T-helper 2 cell treated with Interferon-gamma antibody and Interleukin-4, amounts not matched to agents 5 μg/mL and 100 μg/mL, for 36 hours (primary cell): ENCODE results near the gene IRF8.
"Not testable (repeated sequence)": the region's sequence is repeated elsewhere in the genome, so short reads cannot be mapped to it uniquely, and the experiment has no call there.

Experiments used
- DNase-seq: peaks from one replicate; pipeline ENCODE4 v3.0.0; 2021; ENCODE audit warnings: low spot score
- H3K27ac Mint-ChIP-seq: one replicate; pipeline ENCODE4 v1.8.0; 2021; ENCODE audit warnings: mild to moderate bottlenecking, mixed read lengths
- H3K27me3 Mint-ChIP-seq: one replicate; pipeline ENCODE4 v1.8.0; 2021; ENCODE audit warnings: low read depth, mixed read lengths
- H3K36me3 Mint-ChIP-seq: one replicate; pipeline ENCODE4 v1.8.0; 2021; ENCODE audit warnings: low read depth, mixed read lengths
- H3K4me1 Mint-ChIP-seq: one replicate; pipeline ENCODE4 v1.8.0; 2021; ENCODE audit warnings: low read depth, mixed read lengths
- H3K4me3 Mint-ChIP-seq: one replicate; pipeline ENCODE4 v1.8.0; 2022; ENCODE audit warnings: mild to moderate bottlenecking, moderate library complexity, mixed read lengths
- H3K9me3 Mint-ChIP-seq: one replicate; pipeline ENCODE4 v1.8.0; 2021; ENCODE audit warnings: mixed read lengths

IRF8 gene

GRCh38 chr16:85898521-85899442 lies at the start of gene IRF8:
Gene IRF8, plus strand, starts transcription at chr16:85899162. Its CDS starts 3,854 bp downstream, at chr16:85903016.
- Mint-ChIP-seq H3K36me3 (no peaks in the 10 kb centered on the region), H3K4me3 (peak within 1 kb of the TSS; percentile 85), H3K27ac (peak within 1 kb of the TSS; percentile 15), H3K9me3 (no peaks in the 10 kb centered on the region), H3K4me1 (peaks cover 43% of the 10 kb centered on the region), H3K27me3 (peaks cover 42% of the 10 kb centered on the region)
- peak; percentile 76 for DNase-seq

GRCh38 chr16:85849388-85849787 lies 49.6 kb upstream of the IRF8 start:
- Mint-ChIP-seq H3K27me3 (peaks cover 11% of the 10 kb centered on the region), H3K27ac (no peak overlapping the region), H3K4me3 (no peak overlapping the region), H3K36me3 (no peaks in the 10 kb centered on the region), H3K9me3 (no peaks in the 10 kb centered on the region), H3K4me1 (peaks cover 2% of the 10 kb centered on the region)
- DNase-seq = no peak

- no peak overlapping the region for H3K27ac Mint-ChIP-seq
- no peak for DNase-seq
- no peaks in the 10 kb centered on the region for H3K36me3 Mint-ChIP-seq
- H3K4me1 Mint-ChIP-seq = no peaks in the 10 kb centered on the region
- no peaks in the 10 kb centered on the region for H3K9me3 Mint-ChIP-seq
- no peak overlapping the region for H3K4me3 Mint-ChIP-seq
- H3K27me3 Mint-ChIP-seq = peaks cover 7% of the 10 kb centered on the region
These were observed 48.5 kb upstream of the IRF8 start for GRCh38 chr16:85850344-85850880.

- no peaks in the 10 kb centered on the region for H3K36me3 Mint-ChIP-seq
- DNase-seq = no peak
These were observed 47.8 kb upstream of the IRF8 start for GRCh38 chr16:85851034-85851785.

GRCh38 chr16:85853547-85854545 lies 45.1 kb upstream of the IRF8 start:
- no peaks in the 10 kb centered on the region for H3K9me3 Mint-ChIP-seq
- H3K4me3 Mint-ChIP-seq = no peak overlapping the region
- no peak overlapping the region for H3K27ac Mint-ChIP-seq
- no peaks in the 10 kb centered on the region for H3K4me1 Mint-ChIP-seq
- peaks cover 5% of the 10 kb centered on the region for H3K27me3 Mint-ChIP-seq
- no peaks in the 10 kb centered on the region for H3K36me3 Mint-ChIP-seq
- DNase-seq = no peak

More at GRCh38 chr16:85851034-85851785, 47.8 kb upstream of the IRF8 start:
- H3K27ac Mint-ChIP-seq = no peak overlapping the region
- no peaks in the 10 kb centered on the region for H3K9me3 Mint-ChIP-seq
- H3K27me3 Mint-ChIP-seq = peaks cover 9% of the 10 kb centered on the region
- H3K4me3 Mint-ChIP-seq = no peak overlapping the region
- no peaks in the 10 kb centered on the region for H3K4me1 Mint-ChIP-seq

GRCh38 chr16:85854935-85855334 lies 44.0 kb upstream of the IRF8 start:
- no peak overlapping the region for H3K27ac Mint-ChIP-seq
- H3K27me3 Mint-ChIP-seq = peaks cover 5% of the 10 kb centered on the region
- H3K36me3 Mint-ChIP-seq = no peaks in the 10 kb centered on the region
- no peaks in the 10 kb centered on the region for H3K9me3 Mint-ChIP-seq
- no peak overlapping the region for H3K4me3 Mint-ChIP-seq
- H3K4me1 Mint-ChIP-seq = no peaks in the 10 kb centered on the region
- no peak for DNase-seq

GRCh38 chr16:85856079-85856478 lies 42.9 kb upstream of the IRF8 start:
- H3K4me3 Mint-ChIP-seq = no peak overlapping the region
- H3K27ac Mint-ChIP-seq = no peak overlapping the region
- no peaks in the 10 kb centered on the region for H3K36me3 Mint-ChIP-seq
- no peaks in the 10 kb centered on the region for H3K4me1 Mint-ChIP-seq
- H3K27me3 Mint-ChIP-seq = peaks cover 5% of the 10 kb centered on the region
- H3K9me3 Mint-ChIP-seq = no peaks in the 10 kb centered on the region
- no peak for DNase-seq

- DNase-seq = no peak
- no peaks in the 10 kb centered on the region for H3K9me3 Mint-ChIP-seq
- H3K4me3 Mint-ChIP-seq = no peak overlapping the region
- H3K27me3 Mint-ChIP-seq = peaks cover 5% of the 10 kb centered on the region
- no peaks in the 10 kb centered on the region for H3K4me1 Mint-ChIP-seq
- H3K36me3 Mint-ChIP-seq = no peaks in the 10 kb centered on the region
- H3K27ac Mint-ChIP-seq = no peak overlapping the region
These were observed 42.4 kb upstream of the IRF8 start for GRCh38 chr16:85856585-85856984.

GRCh38 chr16:85857406-85857805 lies 41.6 kb upstream of the IRF8 start:
- no peaks in the 10 kb centered on the region for H3K9me3 Mint-ChIP-seq
- DNase-seq = no peak
- H3K4me1 Mint-ChIP-seq = no peaks in the 10 kb centered on the region
- no peaks in the 10 kb centered on the region for H3K36me3 Mint-ChIP-seq
- H3K27ac Mint-ChIP-seq = no peak overlapping the region
- peaks cover 5% of the 10 kb centered on the region for H3K27me3 Mint-ChIP-seq
- no peak overlapping the region for H3K4me3 Mint-ChIP-seq

- H3K4me1 Mint-ChIP-seq, H3K36me3 Mint-ChIP-seq, H3K4me3 Mint-ChIP-seq, H3K27me3 Mint-ChIP-seq, H3K27ac Mint-ChIP-seq, H3K9me3 Mint-ChIP-seq, DNase-seq: not testable (repeated sequence)
These were observed 40.4 kb upstream of the IRF8 start for GRCh38 chr16:85858571-85858970.

- Mint-ChIP-seq H3K27ac (no peak overlapping the region), H3K36me3 (no peaks in the 10 kb centered on the region), H3K27me3 (peaks cover 2% of the 10 kb centered on the region), H3K9me3 (no peaks in the 10 kb centered on the region), H3K4me3 (no peak overlapping the region), H3K4me1 (no peaks in the 10 kb centered on the region)
- DNase-seq = no peak
These were observed 39.8 kb upstream of the IRF8 start for GRCh38 chr16:85858984-85859817.

GRCh38 chr16:85859818-85860125 lies 39.2 kb upstream of the IRF8 start:
- no peaks in the 10 kb centered on the region for H3K36me3 Mint-ChIP-seq
- no peaks in the 10 kb centered on the region for H3K4me1 Mint-ChIP-seq
- H3K27ac Mint-ChIP-seq = no peak overlapping the region
- H3K27me3 Mint-ChIP-seq = peaks cover 2% of the 10 kb centered on the region
- no peak for DNase-seq
- no peak overlapping the region for H3K4me3 Mint-ChIP-seq
- H3K9me3 Mint-ChIP-seq = no peaks in the 10 kb centered on the region
